Measurements from ENCODE around the gene MAEA. TPM values are rescaled to one million over a fixed set of nuclear protein-coding genes. Genes with fewer than 3 reads are reported as not detected.

Gene MAEA
- total and polyA plus RNA-seq, 11 donors, result 38.1 to 57.2 (median 45.1) TPM

- Histone ChIP-seq H3K27me3 (no peaks in the 10 kb centered on the region), H3K4me1 (no peaks in the 10 kb centered on the region), H3K36me3 (no peaks in the 10 kb centered on the region), H3K4me3 (no peak overlapping the region), H3K27ac (no peak overlapping the region), H3K9me3 (peaks cover 0 to 23% (median 8%) of the 10 kb centered on the region in 12 donors)
- 88 to 97% (median 95%) methylated on average over 2 to 11 of the region's 11 CpGs for WGBS, 4 donors
- ATAC-seq, result no peak
- TF ChIP-seq POLR2A (IDR thresholded peaks at IDR 0.05), result no peak
- no peak for TF ChIP-seq CTCF (IDR thresholded peaks at IDR 0.05)
- no peak for DNase-seq
- intact Hi-C loops (cut with DNase I), result loop anchor here in 4 of 10 donors (5.0 kb wide), 2 partner anchors 98 to 133 kb away; no protein-coding TSS in a partner anchor
These were observed 24.3 kb upstream of the MAEA start for GRCh38 chr4:1265351-1265750.

GRCh38 chr4:1266881-1267763 is 22.6 kb upstream of the MAEA start:
- intact Hi-C loops (cut with DNase I), result loop anchor here in 9 of 10 donors (1.0 to 5.0 kb wide), 6 partner anchors 100 to 137 kb away; no protein-coding TSS in a partner anchor
- H3K36me3 ChIP-seq, result no peaks in the 10 kb centered on the region
- no peak overlapping the region for H3K4me3 ChIP-seq
- TF ChIP-seq CTCF (IDR thresholded peaks at IDR 0.05) (no peak), POLR2A (IDR thresholded peaks at IDR 0.05) (no peak)
- no peaks in the 10 kb centered on the region for H3K4me1 ChIP-seq
- peak overlapping the region in 1 of 12 donors; percentile 52 for H3K27ac ChIP-seq
- ATAC-seq (no peak), DNase-seq (no peak)
- no peaks in the 10 kb centered on the region for H3K27me3 ChIP-seq
- peaks cover 0 to 27% (median 8%) of the 10 kb centered on the region in 12 donors for H3K9me3 ChIP-seq
- WGBS, 4 donors, result 90 to 91% (median 90%) methylated on average over 9 of the region's 9 CpGs

DNA sequence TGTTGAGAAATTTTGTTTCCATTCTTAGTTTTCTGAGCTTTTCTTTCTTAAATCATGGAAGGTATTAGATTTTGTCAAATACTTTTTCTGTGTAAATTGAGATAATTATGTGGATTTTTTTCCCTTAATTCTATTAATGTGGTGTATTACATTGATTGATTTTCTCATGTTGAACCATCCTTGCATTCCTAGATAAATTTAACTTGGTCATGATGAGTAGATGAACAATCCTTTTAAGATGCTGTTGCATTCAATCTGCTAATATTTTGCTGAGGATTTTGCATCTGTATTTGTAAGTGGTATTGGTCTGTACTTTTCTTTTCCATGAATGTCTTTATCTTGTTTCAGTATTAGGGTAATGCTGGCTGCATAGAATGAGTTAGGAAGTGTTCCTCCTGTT is 20.5 kb upstream of the MAEA start:
- intact Hi-C loops (cut with DNase I), result loop anchor here in 5 of 10 donors (2.0 to 5.0 kb wide), 3 partner anchors 102 to 138 kb away; no protein-coding TSS in a partner anchor
- ATAC-seq, result no peak
- no peaks in the 10 kb centered on the region for H3K36me3 ChIP-seq

More for the DNA sequence above, 20.5 kb upstream of the MAEA start:
- H3K27me3 ChIP-seq, result no peaks in the 10 kb centered on the region
- TF ChIP-seq POLR2A (IDR thresholded peaks at IDR 0.05) (no peak), CTCF (IDR thresholded peaks at IDR 0.05) (no peak)
- no peaks in the 10 kb centered on the region for H3K4me1 ChIP-seq
- DNase-seq, result no peak
- peaks cover 0 to 27% (median 8%) of the 10 kb centered on the region in 12 donors for H3K9me3 ChIP-seq
- H3K4me3 ChIP-seq, result no peak overlapping the region
- H3K27ac ChIP-seq, result no peak overlapping the region
